NCI-H128 (cell line): ENCODE data around the gene FOXN3.
"Not testable (repeated sequence)": the region's sequence is repeated elsewhere in the genome, so short reads cannot be mapped to it uniquely, and the experiment has no call there.

ENCODE experiments used
- DNase-seq: peaks from one replicate; lab custom pipeline; 2025; ENCODE audit not compliant: unreplicated experiment; lab: John Stamatoyannopoulos, UW

FOXN3 gene

DNA sequence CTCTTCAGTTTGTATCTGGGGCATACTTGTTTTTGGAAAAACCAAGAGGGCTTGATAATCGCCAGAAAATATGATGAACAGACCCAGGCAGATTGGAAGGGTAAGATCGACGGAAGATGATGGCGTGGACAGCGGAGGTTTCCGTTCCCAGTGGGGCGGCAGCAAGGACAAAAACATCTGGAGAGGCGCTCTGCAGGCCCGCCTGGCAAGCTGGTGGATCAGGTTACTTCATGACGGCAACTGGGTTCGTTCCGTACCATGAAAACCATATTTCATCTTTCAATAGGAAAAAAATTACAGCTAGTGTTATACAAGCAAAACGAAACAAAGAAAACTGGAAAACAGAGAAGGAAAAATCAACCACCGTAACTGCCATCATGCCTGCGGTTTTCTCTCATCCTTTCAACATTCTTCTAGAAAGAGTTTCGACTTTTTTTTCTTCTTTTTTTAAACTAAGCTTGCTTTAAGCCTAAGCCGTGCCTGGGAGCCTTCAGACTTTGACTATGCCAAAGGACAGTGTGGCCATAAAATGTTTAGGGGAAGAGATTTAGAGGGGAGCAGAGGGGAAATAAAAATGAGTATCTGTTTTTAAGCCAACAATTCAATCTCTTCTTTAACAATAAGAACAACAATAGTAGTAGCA is 210.5 kb downstream of the FOXN3 start:
- DNase-seq: no peak

- no peak for DNase-seq
Measured at GRCh38 chr14:89205137-89205740, 211.8 kb downstream of the FOXN3 start.

GRCh38 chr14:89202413-89203190 is 214.4 kb downstream of the FOXN3 start:
- no peak for DNase-seq

GRCh38 chr14:89201645-89202044 is 215.4 kb downstream of the FOXN3 start:
- no peak for DNase-seq

- not testable (repeated sequence) for DNase-seq
Measured at GRCh38 chr14:89199357-89199756, 217.7 kb downstream of the FOXN3 start.

- no peak for DNase-seq
Measured at GRCh38 chr14:89198544-89199329, 218.3 kb downstream of the FOXN3 start.

GRCh38 chr14:89197623-89198022 is 219.4 kb downstream of the FOXN3 start:
- no peak for DNase-seq

DNA sequence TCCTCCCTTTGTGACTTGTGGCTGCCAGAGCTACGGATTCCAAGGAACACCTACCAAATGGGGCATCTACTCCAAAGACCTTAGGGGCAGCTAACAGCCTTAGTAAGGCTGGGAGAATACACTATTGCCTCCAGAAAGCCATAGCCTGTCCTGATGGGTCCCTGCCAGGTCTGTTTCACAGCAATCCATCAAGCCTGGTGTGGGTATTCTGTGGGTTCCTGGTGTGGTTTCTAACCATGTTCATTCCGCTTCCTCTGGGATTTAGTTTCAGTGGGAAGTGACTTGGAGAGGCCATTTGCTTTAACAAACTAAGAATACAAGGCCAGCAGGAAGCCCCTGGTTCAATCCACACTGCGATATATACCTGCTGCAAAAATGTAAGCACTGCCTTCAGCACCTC is 220.5 kb downstream of the FOXN3 start:
- no peak for DNase-seq

DNA sequence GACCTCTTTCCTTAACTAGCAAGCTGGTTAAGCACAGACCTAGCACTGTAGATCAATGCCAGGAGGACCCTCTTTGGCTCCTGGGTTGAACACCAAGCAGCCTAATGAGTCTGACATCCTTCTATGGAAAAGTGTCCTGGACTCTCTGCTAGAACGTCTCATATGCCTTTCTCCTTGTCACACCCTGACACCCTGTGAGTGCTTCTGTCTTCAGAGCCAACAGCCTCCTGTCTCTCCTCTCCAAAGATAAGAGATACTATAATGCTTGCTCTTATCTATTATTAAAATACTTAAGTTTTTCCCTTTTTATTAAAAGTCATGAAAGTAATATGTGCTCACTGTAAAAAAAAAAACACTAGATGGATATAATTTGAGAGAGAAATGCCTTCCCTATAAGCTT is 222.7 kb downstream of the FOXN3 start:
- DNase-seq: no peak

DNA sequence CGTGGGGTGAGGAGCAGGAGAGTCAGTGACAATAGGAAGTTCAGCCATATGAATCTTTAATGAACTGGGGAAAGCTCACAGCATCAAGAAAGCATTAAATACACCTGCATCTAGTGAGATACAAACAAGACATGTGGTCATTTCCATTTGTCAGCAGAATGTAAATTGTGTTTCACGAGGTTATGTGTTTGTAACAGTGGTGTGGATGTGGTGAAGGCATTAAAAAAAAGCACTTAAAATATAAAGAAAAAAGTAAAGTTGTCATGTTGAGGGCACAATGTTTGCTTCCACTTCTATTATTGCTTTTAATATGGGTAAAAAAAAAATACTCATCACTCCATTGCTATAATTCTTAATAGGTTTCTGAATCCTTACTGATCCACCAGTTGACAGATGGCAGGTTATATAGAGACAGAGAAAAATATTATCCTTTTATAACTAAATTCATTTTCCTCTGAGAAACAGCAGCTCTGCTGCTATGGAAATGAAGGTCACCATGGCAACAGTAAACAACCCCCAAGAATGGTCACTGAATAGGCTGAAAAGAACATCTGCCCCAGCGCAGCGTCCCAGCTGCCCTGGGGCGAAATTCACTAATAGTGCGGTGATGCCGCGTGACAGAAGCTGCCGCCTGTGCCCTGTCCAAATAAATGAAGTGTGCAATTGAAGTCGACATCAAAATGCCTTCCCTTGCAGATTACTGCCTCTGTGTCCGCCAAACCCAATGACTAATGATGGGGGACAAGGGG is 226.1 kb downstream of the FOXN3 start:
- DNase-seq: no peak

DNA sequence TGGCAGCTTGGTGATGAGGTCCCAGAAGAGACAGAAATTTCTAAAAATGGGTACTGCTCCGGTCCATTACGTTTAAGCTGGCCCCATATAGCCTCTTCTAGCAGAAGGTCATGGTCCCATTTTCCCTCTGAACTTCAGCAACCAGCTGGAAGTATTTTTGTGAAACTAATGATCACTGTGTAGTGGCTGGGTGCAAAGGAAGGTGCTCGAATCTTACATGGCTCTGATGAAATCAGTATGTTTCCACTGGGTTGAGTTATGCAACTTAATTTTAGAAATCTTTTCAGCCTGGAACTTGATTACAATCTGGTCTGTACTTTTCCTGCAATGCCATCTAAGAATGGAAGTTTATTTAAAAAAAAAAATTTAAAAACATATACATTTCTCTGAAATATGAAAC is 228.5 kb downstream of the FOXN3 start:
- no peak for DNase-seq

GRCh38 chr14:89187501-89187900 is 229.5 kb downstream of the FOXN3 start:
- DNase-seq: no peak

DNA sequence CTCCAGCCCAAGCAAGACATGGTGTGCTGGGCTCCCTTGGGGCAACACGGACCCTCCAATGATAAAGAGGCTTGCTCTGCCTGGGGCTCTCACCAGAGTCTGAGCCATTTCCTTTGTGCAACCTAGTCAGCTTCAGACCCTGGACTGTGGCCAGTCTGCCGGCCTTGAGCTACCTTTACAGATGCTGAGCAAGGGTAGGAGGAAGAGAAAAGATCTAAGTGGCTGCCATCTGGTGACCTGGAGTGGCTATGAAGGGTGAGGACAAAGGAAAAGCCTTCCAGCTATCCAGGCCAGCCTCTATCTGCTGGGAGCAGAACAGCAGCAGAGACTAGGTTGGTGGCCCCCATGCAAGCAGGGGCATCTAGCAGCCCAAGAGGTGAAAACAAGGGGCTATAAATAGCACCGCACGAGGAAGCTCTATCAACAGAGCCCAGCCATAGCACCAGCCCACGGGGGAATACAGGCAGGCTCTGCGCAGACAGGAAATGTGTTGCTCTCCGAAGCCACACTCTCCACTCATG is 230.1 kb downstream of the FOXN3 start:
- no peak for DNase-seq

- no peak for DNase-seq
Measured at GRCh38 chr14:89185919-89186855, 230.8 kb downstream of the FOXN3 start.

DNA sequence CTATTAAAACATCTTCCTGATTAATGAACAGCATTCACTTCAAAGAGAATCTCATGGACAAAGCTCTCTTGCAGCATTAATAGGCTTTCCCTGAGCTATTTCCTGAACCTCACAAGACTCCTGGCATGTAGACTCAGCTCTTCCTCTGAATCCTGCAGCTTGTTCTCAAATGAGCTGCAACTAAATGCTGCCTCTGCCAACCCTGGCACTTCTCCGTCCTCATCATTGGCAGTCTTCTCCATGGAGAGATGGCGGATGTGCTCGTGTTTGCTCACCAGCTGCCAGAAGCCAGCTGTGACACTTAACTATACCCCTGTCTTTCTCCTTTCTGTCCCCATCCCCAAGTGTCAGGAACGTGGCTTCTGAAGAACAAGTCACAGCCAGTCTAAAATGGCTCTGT is 232.1 kb downstream of the FOXN3 start:
- DNase-seq: no peak

DNA sequence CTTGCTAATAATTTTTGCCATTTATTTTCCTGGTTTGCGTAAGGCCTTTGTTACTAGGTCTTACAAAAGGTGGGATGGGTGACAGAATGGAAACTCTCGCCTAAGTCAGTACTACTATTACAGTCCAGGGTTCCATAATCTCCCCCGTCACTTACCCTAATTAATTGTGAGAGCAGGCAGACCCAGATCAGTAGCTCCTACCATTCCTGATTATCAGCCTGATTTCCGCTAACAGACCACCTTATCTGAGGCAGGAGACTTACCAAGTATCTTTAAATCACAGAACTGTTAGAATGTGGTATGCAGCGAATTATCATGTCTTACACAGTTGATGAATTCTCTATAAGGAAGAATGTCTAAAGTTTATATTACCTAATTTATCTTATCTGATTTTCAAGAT is 234.7 kb downstream of the FOXN3 start:
- DNase-seq: no peak

- DNase-seq: no peak
Measured at GRCh38 chr14:89180546-89180945, 236.5 kb downstream of the FOXN3 start.

DNA sequence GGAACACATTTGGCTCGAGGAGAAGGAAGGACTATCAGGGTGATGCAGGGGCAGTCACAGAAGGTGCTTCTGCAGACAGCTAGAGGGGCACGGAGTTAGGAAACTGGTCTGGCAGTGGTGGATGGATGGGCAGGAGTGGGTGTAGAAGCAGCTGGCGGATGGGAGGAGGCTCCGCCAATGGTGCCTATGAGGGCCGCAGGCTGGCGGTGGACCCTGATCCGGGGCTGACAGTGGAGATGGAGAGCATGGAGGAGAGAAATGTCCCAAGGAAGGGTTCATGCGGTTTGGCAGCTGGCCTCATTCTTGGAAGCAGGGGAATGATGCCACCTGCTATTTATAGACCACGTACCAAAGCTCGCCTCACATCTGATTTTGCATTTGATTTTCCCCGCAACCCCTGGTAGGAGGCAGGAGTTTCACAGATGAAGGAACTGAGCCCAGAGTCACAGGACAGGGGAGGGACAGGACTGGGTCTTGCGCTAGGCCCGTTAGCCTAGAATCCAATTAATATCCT is 237.1 kb downstream of the FOXN3 start:
- DNase-seq: no peak

DNA sequence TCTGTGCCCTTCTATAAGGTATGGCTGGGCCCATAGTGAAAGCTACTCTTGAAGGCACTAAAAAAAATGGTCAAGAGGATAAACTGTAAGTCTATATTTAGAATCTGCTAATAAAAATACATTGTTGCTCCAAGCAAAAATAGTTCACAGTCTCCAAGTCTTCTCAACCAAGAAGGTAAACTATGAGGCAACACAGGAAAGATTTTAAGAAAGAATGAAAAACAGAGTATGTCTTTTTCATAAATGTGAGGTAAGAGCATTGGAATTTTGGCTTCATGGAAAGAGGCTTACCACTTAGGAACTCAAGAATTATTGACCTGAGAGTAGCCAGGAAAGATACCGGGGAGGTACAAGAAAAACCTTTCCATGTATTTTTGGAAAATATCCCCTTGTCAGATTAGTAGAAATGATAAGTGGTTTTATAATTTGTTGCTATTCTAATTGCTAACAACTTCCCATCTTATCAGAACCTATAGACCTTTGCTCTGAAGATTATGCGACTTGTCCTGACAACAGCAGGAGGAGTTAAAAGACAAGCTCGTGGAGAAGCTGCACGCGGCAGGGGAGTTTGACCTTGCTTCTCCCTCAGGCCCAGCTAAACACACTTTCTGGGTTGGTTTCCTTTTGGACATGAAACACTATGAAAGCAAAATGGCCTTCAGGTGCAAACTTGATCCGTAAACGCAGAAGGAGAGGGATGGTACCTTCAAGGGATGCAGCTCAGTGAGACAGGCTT is 238.1 kb downstream of the FOXN3 start:
- DNase-seq: no peak
